Activated CD4-positive, alpha-beta T cell treated with anti-CD3 and anti-CD28 coated beads for 36 hours (primary cell): Measurements from ENCODE around the gene CD247. TPM values are rescaled to one million over a fixed set of nuclear protein-coding genes. Genes with fewer than 3 reads are reported as not detected.

Experiments used
- ATAC-seq: fragments of 200-7000 bp; cut with Tn5 transposase; one replicate; pipeline ENCODE4 v1.10.0; 2021; ENCODE audit warnings: mild to moderate bottlenecking, moderate library complexity
- CTCF ChIA-PET: fragments of 350-600 bp; sonication (Branson Sonifier 250); formaldehyde crosslinking; loops from one replicate; lab custom pipeline; 2021; ENCODE audit warnings: antibody characterized with exemption; lab: Charles Lee
- POLR2A ChIA-PET: fragments of 350-600 bp; sonication (Branson Sonifier 250); formaldehyde crosslinking; loops from one replicate; lab custom pipeline; 2021; ENCODE audit warnings: antibody characterized with exemption, inconsistent platforms; lab: Charles Lee
- DNase-seq: peaks from one replicate; pipeline ENCODE4 v3.0.0-alpha.2; 2020
- H3K27ac Mint-ChIP-seq: one replicate; pipeline ENCODE4 v1.8.0; 2021; ENCODE audit warnings: mixed read lengths
- H3K27me3 Mint-ChIP-seq: one replicate; pipeline ENCODE4 v1.8.0; 2021; ENCODE audit warnings: mixed read lengths
- H3K36me3 Mint-ChIP-seq: one replicate; pipeline ENCODE4 v1.8.0; 2021; ENCODE audit warnings: low read depth, mixed read lengths
- H3K4me1 Mint-ChIP-seq: one replicate; pipeline ENCODE4 v1.8.0; 2021; ENCODE audit warnings: mixed read lengths
- H3K4me3 Mint-ChIP-seq: one replicate; pipeline ENCODE4 v1.8.0; 2021; ENCODE audit warnings: mild to moderate bottlenecking, moderate library complexity, mixed read lengths
- H3K9me3 Mint-ChIP-seq: one replicate; pipeline ENCODE4 v1.8.0; 2021; ENCODE audit warnings: low read depth, mixed read lengths
- intact Hi-C, 2 experiments: fragments of 100-400 bp; cut with DNase I in 1 of 2; cut with micrococcal nuclease in 1 of 2; formaldehyde crosslinking; loops; one replicate each; pipeline versions ENCODE4 v1.14.2 to v1.15.1; 2022 to 2024; cut with DNase I, micrococcal nuclease
- total RNA-seq, 2 experiments: library from RNA; stranded (reverse); gene quantifications; one replicate each; pipeline ENCODE4 v1.2.3, GENCODE V29; 2021

Gene CD247
- total RNA-seq, 2 experiments from 2014 or later = 149 TPM

DNA sequence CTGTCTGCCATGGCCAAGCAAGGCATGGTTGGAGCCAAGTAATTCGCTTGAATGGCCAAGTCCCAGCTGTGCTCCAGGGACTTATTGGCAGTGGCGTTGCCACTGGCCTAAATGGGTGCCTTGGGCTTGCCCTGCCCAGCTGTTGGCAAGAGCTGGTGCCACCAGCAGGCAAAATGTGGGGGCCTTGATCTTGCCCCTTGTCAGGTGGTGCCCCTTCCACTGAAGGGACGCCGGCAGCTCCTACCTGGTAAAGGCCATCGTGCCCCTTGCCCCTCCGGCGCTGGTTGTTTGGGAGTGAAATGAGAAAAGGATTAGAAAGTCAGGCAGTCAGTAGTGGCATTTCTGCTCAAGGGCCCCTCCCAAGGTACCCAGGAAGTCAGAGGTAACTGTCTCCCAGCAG is 85.5 kb downstream of the CD247 start:
- H3K36me3 Mint-ChIP-seq = peaks cover 56% of the 10 kb centered on the region
- ChIA-PET POLR2A (interaction anchor here (0.6 kb wide), 1 partner anchor 561 kb away, joined by 3 read pairs; no protein-coding TSS in a partner anchor), CTCF (interaction anchor here (0.7 to 1.9 kb wide), 11 partner anchors 10 to 348 kb away, joined by 3 to 6 read pairs (median 3); partner anchors contain the start of genes CD247 and CREG1)
- intact Hi-C loops = loop anchor here in 1 of 2 experiments (10.0 kb wide), 1 partner anchor 368 kb away; no protein-coding TSS in a partner anchor
- no peaks in the 10 kb centered on the region for H3K9me3 Mint-ChIP-seq
- ATAC-seq (no peak), DNase-seq (no peak)
- no peak overlapping the region for H3K27ac Mint-ChIP-seq
- H3K4me1 Mint-ChIP-seq = peaks cover 61% of the 10 kb centered on the region
- no peak overlapping the region for H3K4me3 Mint-ChIP-seq
- H3K27me3 Mint-ChIP-seq = no peaks in the 10 kb centered on the region

GRCh38 chr1:167431909-167432650 is 86.2 kb downstream of the CD247 start:
- H3K9me3 Mint-ChIP-seq = no peaks in the 10 kb centered on the region
- intact Hi-C loops = loop anchor here in 1 of 2 experiments (10.0 kb wide), 1 partner anchor 367 kb away; no protein-coding TSS in a partner anchor
- H3K4me3 Mint-ChIP-seq = no peak overlapping the region
- no peak overlapping the region for H3K27ac Mint-ChIP-seq
- CTCF ChIA-PET = interaction anchor here (0.7 to 1.9 kb wide), 10 partner anchors 9 to 348 kb away, joined by 3 to 6 read pairs (median 4); partner anchors contain the start of genes CD247 and CREG1
- DNase-seq (no peak), ATAC-seq (no peak)
- H3K4me1 Mint-ChIP-seq = peaks cover 56% of the 10 kb centered on the region
- no peaks in the 10 kb centered on the region for H3K27me3 Mint-ChIP-seq
- POLR2A ChIA-PET = no interaction called here
- peaks cover 50% of the 10 kb centered on the region for H3K36me3 Mint-ChIP-seq

DNA sequence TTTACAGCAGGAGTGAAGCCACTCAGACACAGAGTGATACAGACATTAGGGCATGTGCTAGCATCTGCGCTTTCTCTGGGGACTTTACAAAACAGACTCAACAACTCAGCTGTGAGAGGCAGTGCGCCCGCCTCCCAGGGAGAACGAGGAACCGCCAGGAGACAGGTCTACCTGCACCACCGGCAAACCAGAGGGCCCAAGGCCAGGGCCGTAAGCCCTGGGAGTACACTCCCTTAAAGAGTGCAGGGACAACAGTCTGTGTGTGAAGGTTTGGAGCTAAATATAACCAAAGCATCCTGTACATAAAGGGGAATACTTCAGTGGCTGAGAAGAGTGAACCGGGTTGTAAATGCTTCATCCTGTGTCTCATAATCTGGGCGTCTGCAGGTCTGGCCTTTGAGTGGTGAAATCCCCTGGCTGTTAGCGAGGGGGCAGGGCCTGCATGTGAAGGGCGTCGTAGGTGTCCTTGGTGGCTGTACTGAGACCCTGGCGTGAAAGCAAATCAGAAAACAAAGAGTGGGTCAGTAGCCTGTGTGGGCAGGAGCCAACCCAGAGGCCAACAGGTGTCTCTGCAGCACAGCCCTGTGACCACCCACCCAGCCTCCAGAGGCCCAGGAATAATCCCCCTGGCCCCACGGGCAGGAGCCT is 86.9 kb downstream of the CD247 start:
- POLR2A ChIA-PET = no interaction called here
- ATAC-seq = no peak
- intact Hi-C loops = loop anchor here in 1 of 2 experiments (10.0 kb wide), 1 partner anchor 367 kb away; no protein-coding TSS in a partner anchor

GRCh38 chr1:167430849-167431242 is 87.5 kb downstream of the CD247 start:
- POLR2A ChIA-PET = no interaction called here
- ATAC-seq (no peak), DNase-seq (no peak)
- H3K4me1 Mint-ChIP-seq = peaks cover 44% of the 10 kb centered on the region
- no peaks in the 10 kb centered on the region for H3K27me3 Mint-ChIP-seq
- H3K27ac Mint-ChIP-seq = peak overlapping the region; percentile 64
- H3K36me3 Mint-ChIP-seq = peaks cover 38% of the 10 kb centered on the region
- intact Hi-C loops = loop anchor here in 1 of 2 experiments (10.0 kb wide), 1 partner anchor 366 kb away; no protein-coding TSS in a partner anchor
- H3K4me3 Mint-ChIP-seq = no peak overlapping the region
- CTCF ChIA-PET = interaction anchor here (0.6 to 1.4 kb wide), 3 partner anchors 12 to 707 kb away, joined by 3 to 6 read pairs (median 3); no protein-coding TSS in a partner anchor
- no peaks in the 10 kb centered on the region for H3K9me3 Mint-ChIP-seq

More for the DNA sequence above, 86.9 kb downstream of the CD247 start:
- H3K4me1 Mint-ChIP-seq = peaks cover 49% of the 10 kb centered on the region
- H3K27ac Mint-ChIP-seq = peak overlapping the region; percentile 64
- H3K36me3 Mint-ChIP-seq = peaks cover 44% of the 10 kb centered on the region
- CTCF ChIA-PET = interaction anchor here (0.6 to 1.4 kb wide), 4 partner anchors 11 to 706 kb away, joined by 3 to 6 read pairs (median 4); no protein-coding TSS in a partner anchor
- DNase-seq = no peak
- no peaks in the 10 kb centered on the region for H3K9me3 Mint-ChIP-seq
- no peak overlapping the region for H3K4me3 Mint-ChIP-seq
- H3K27me3 Mint-ChIP-seq = no peaks in the 10 kb centered on the region

- intact Hi-C loops = loop anchor here in 1 of 2 experiments (10.0 kb wide), 1 partner anchor 365 kb away; no protein-coding TSS in a partner anchor
- H3K4me1 Mint-ChIP-seq = peaks cover 38% of the 10 kb centered on the region
- DNase-seq (no peak), ATAC-seq (peak; percentile 30)
- H3K4me3 Mint-ChIP-seq = no peak overlapping the region
- peaks cover 33% of the 10 kb centered on the region for H3K36me3 Mint-ChIP-seq
- POLR2A ChIA-PET = no interaction called here
- CTCF ChIA-PET = interaction anchor here (1.4 kb wide), 1 partner anchor 17 kb away, joined by 3 read pairs; no protein-coding TSS in a partner anchor
- H3K27ac Mint-ChIP-seq = peak overlapping the region; percentile 53
- H3K9me3 Mint-ChIP-seq = no peaks in the 10 kb centered on the region
- H3K27me3 Mint-ChIP-seq = no peaks in the 10 kb centered on the region
These were observed 88.0 kb downstream of the CD247 start for GRCh38 chr1:167430134-167430848.

DNA sequence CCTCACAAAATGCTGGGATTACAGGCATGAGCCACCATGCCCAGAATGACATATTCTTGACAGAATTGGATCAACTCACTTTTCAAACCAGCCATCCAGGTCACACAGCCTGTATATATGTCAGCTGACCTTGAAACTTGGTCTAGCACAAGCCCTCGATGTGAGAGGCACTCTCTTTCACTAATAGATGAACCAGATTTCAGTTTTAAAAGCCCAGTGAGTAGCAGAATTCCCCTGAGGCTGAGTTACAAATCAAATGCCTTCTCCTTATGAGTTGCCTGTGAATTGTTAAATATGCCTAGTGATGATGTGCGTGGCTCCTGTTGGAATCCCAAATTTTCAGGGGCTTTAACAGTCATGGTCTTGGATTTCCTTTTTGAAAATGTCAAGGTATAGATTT is 88.7 kb downstream of the CD247 start:
- no peaks in the 10 kb centered on the region for H3K27me3 Mint-ChIP-seq
- POLR2A ChIA-PET = no interaction called here
- no peak for ATAC-seq
- H3K4me3 Mint-ChIP-seq = no peak overlapping the region
- H3K36me3 Mint-ChIP-seq = peaks cover 32% of the 10 kb centered on the region
- CTCF ChIA-PET = interaction anchor here (0.9 to 1.3 kb wide), 3 partner anchors 9 to 104 kb away, joined by 3 to 4 read pairs (median 3); no protein-coding TSS in a partner anchor
- intact Hi-C loops = loop anchor here in 1 of 2 experiments (10.0 kb wide), 1 partner anchor 365 kb away; no protein-coding TSS in a partner anchor
- H3K27ac Mint-ChIP-seq = no peak overlapping the region
- no peak for DNase-seq
- H3K9me3 Mint-ChIP-seq = no peaks in the 10 kb centered on the region
- peaks cover 35% of the 10 kb centered on the region for H3K4me1 Mint-ChIP-seq

DNA sequence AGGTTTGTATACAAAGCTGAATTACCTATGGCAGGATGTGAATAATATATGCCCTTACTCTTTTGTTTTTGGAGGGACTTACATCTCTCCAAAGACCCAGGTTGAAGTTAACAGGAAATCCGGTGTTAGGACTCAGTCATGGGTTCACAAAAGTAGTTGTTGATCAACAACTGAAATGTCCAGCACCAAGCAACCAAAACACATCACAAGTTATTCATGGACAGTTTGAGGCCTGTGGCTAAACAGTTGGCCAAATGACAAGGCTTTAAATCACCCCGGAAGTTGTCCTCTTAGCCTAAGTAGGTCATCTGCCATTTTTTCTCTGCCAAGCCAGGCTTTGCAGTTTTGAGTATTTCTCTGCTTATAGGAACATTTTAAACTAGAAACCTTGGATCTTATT is 89.9 kb downstream of the CD247 start:
- ATAC-seq (peak; percentile 5), DNase-seq (no peak)
- H3K4me1 Mint-ChIP-seq = peaks cover 29% of the 10 kb centered on the region
- intact Hi-C loops = no loop called here
- no peaks in the 10 kb centered on the region for H3K9me3 Mint-ChIP-seq
- ChIA-PET POLR2A (no interaction called here), CTCF (interaction anchor here (1.0 to 2.0 kb wide), 6 partner anchors 10 to 106 kb away, joined by 3 to 7 read pairs (median 4); no protein-coding TSS in a partner anchor)
- peaks cover 23% of the 10 kb centered on the region for H3K36me3 Mint-ChIP-seq
- H3K4me3 Mint-ChIP-seq = no peak overlapping the region
- H3K27me3 Mint-ChIP-seq = no peaks in the 10 kb centered on the region
- H3K27ac Mint-ChIP-seq = peak overlapping the region; percentile 67

DNA sequence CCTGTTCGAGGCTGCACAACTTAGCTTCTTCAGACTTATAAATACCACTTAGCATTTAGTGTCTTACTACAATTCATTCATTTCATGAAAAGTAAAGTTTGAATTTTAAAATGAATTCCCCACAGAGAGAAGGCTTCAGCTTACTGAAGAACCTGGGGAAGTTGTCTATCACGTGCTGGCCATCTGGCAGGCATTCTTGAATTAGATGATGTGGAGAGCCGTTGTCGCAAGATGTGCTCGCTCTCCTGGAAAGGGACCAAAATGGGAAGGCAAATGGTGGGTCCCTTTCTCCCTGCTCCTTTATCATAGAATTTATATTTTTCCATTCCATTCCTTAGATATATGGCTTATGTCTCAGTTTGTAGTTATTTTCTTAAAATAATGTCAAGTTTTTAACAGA is 90.5 kb downstream of the CD247 start:
- Mint-ChIP-seq H3K4me3 (no peak overlapping the region), H3K27ac (peak overlapping the region; percentile 67), H3K36me3 (peaks cover 20% of the 10 kb centered on the region), H3K9me3 (no peaks in the 10 kb centered on the region), H3K27me3 (no peaks in the 10 kb centered on the region), H3K4me1 (peaks cover 28% of the 10 kb centered on the region)
- no peak for ATAC-seq
- ChIA-PET POLR2A (interaction anchor here (0.7 kb wide), 1 partner anchor 189 kb away, joined by 3 read pairs; no protein-coding TSS in a partner anchor), CTCF (interaction anchor here (0.6 to 2.0 kb wide), 6 partner anchors 10 to 184 kb away, joined by 3 to 7 read pairs (median 3); no protein-coding TSS in a partner anchor)
- intact Hi-C loops = no loop called here
- DNase-seq = no peak

DNA sequence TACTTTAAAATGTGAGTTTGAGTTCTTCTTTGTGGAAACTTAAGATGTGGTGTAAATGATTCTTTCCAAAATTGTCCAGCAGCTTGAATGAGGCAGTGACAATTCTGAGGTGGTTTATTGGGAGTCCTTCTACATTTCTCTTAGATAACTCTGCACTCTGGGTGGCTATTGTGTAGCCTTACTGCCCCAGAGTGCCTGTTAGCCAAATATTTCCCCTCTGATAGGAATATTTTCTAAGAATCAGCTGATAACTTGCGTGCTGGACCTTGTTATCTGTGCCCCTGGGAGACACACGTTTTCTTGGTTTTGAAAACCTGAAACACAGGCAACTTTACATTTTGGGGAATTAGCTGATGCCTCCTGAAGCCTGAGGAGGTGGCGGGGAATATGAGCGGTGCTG is 91.6 kb downstream of the CD247 start:
- CTCF ChIA-PET = interaction anchor here (0.9 to 2.0 kb wide), 2 partner anchors 107 to 113 kb away, joined by 3 to 7 read pairs; no protein-coding TSS in a partner anchor

DNA sequence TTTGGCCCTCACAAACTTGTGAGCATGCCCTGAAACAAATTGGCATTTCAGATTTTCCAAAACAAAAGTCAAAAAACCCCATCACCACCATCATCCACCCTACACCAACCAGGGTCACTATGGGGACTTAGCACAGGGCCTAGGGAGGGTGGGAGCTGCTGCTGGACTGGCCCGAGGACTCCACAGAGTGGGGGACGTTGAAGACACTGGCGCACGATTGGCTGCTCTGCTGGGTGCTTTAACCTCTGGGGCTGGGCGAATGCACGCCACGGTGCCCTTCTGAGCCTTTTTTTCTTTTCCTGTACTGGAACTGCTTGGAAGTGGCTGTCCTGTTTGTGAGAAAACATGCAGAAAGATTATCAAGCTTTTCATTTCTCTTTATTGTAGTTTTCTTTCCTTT is 92.8 kb downstream of the CD247 start:
- H3K9me3 Mint-ChIP-seq = no peaks in the 10 kb centered on the region
- H3K27me3 Mint-ChIP-seq = no peaks in the 10 kb centered on the region
- DNase-seq (no peak), ATAC-seq (no peak)
- H3K4me1 Mint-ChIP-seq = peaks cover 22% of the 10 kb centered on the region
- intact Hi-C loops = no loop called here
- H3K4me3 Mint-ChIP-seq = no peak overlapping the region
- ChIA-PET CTCF (interaction anchor here (1.5 to 1.6 kb wide), 2 partner anchors 11 to 12 kb away, joined by 3 to 6 read pairs; no protein-coding TSS in a partner anchor), POLR2A (no interaction called here)
- peaks cover 8% of the 10 kb centered on the region for H3K36me3 Mint-ChIP-seq
- no peak overlapping the region for H3K27ac Mint-ChIP-seq

More for the DNA sequence above, 91.6 kb downstream of the CD247 start:
- Mint-ChIP-seq H3K9me3 (no peaks in the 10 kb centered on the region), H3K27me3 (no peaks in the 10 kb centered on the region), H3K4me3 (no peak overlapping the region), H3K4me1 (peaks cover 28% of the 10 kb centered on the region), H3K27ac (no peak overlapping the region), H3K36me3 (peaks cover 19% of the 10 kb centered on the region)
- no peak for DNase-seq
- intact Hi-C loops = no loop called here
- ATAC-seq = no peak
- POLR2A ChIA-PET = no interaction called here
